Smooth muscle cell (in vitro differentiated cells): ENCODE data around the gene PSMG3. TPM values are rescaled to one million over a fixed set of nuclear protein-coding genes. Genes with fewer than 3 reads are reported as not detected.

Experiments used
- DNase-seq: peaks from one replicate; lab custom pipeline; 2025; ENCODE audit not compliant: unreplicated experiment; lab: John Stamatoyannopoulos, UW
- H2AFZ ChIP-seq: fragments of 200-600 bp; sonication (generic); 2 replicates; pipeline ENCODE4 v1.6.0; 2016; ENCODE audit warnings: antibody characterized with exemption, low read depth, mild to moderate bottlenecking
- H3F3A ChIP-seq: fragments of 200-600 bp; sonication (generic); 2 replicates; pipeline ENCODE4 v1.6.0; 2017; ENCODE audit warnings: antibody characterized with exemption, low read depth
- H3K27ac ChIP-seq: fragments of 200-600 bp; sonication (generic); 2 replicates; pipeline ENCODE4 v1.5.1; 2016; ENCODE audit warnings: low read depth, mild to moderate bottlenecking
- H3K27me3 ChIP-seq: fragments of 200-600 bp; sonication (generic); 2 replicates; pipeline ENCODE4 v1.6.1; 2016; ENCODE audit warnings: low read depth, mild to moderate bottlenecking
- H3K36me3 ChIP-seq: fragments of 200-600 bp; sonication (generic); 2 replicates; pipeline ENCODE4 v1.5.1; 2016; ENCODE audit warnings: low read depth
- H3K4me1 ChIP-seq: fragments of 200-600 bp; sonication (generic); 2 replicates; pipeline ENCODE4 v1.5.1; 2016; ENCODE audit warnings: low read depth
- H3K4me2 ChIP-seq: fragments of 200-600 bp; sonication (generic); 2 replicates; pipeline ENCODE4 v1.6.0; 2016; ENCODE audit warnings: mild to moderate bottlenecking
- H3K4me3 ChIP-seq: fragments of 200-600 bp; sonication (generic); 2 replicates; pipeline ENCODE4 v1.5.1; 2016; ENCODE audit warnings: mild to moderate bottlenecking
- H3K79me2 ChIP-seq: fragments of 200-600 bp; sonication (generic); 2 replicates; pipeline ENCODE4 v1.6.0; 2016; ENCODE audit warnings: low read depth, mild to moderate bottlenecking
- H3K9ac ChIP-seq: fragments of 200-600 bp; sonication (generic); 2 replicates; pipeline ENCODE4 v1.6.0; 2016; ENCODE audit warnings: low read depth
- H3K9me3 ChIP-seq: fragments of 200-600 bp; sonication (generic); replicated peaks from 2 replicates; pipeline ENCODE4 v1.5.1; 2016; ENCODE audit warnings: low read depth
- H4K20me1 ChIP-seq: fragments of 200-600 bp; sonication (generic); 2 replicates; pipeline ENCODE4 v1.6.0; 2016; ENCODE audit warnings: low read depth
- WGBS: methylation state at CpG from one replicate; pipeline ENCODE4 v1.1.7; 2016; ENCODE audit warnings: low lambda C conversion rate; 5-methylcytosine and 5-hydroxymethylcytosine counted together
- polyA plus RNA-seq: library from polyadenylated mRNA; unstranded; fragments of >200 nt; fragmentation: Nextera tagmentation; extraction: Ambion mirVana; gene quantifications from 2 replicates; pipeline ENCODE4 v1.2.1, GENCODE V29; 2016
- total RNA-seq: library from RNA; depleted of rRNA; stranded (reverse); fragments of >200 nt; gene quantifications from 2 replicates; pipeline ENCODE4 v1.2.3, GENCODE V29; 2014
- TF ChIP-seq, protein P1 (sequence below): fragments of 200-600 bp; sonication (generic); IDR thresholded peaks from 2 replicates; pipeline ENCODE4 v1.5.1; 2017; ENCODE audit warnings: borderline replicate concordance, mild to moderate bottlenecking, antibody characterized with exemption; ENCODE audit not compliant: insufficient read depth, poor library complexity, severe bottlenecking

The PSMG3 gene
- total and polyA plus RNA-seq, 2 experiments from 2014 or later = 24.5 to 45.3 TPM

DNA sequence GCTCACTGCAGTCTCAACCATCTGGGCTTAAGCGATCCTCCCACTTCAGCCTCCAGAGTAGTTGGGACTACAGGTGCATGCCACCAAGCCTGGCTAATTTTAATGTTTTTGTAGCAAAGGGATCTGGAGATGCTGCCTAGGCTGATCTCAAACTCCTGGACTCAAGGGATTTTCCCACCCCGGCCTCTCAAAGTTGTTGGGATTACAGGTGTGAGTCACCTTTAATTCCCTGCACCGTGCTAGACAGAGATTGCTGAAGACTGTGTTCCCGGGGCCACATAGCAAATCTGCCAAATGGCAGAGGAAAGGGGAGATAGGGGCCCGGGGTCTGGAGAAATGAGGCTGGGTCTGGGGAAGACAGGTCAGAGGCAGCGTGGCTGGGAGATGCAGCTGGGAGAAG, 20.6 kb upstream of the PSMG3 start:
- Histone ChIP-seq H3K4me3 (no peak overlapping the region), H3K27me3 (no peaks in the 10 kb centered on the region), H3K9ac (no peak overlapping the region), H4K20me1 (no peaks in the 10 kb centered on the region), H3K9me3 (no peaks in the 10 kb centered on the region), H3K4me1 (no peaks in the 10 kb centered on the region), H2AFZ (no peak overlapping the region), H3K4me2 (no peak overlapping the region), H3K79me2 (no peaks in the 10 kb centered on the region), H3K36me3 (no peaks in the 10 kb centered on the region), H3K27ac (no peak overlapping the region), H3F3A (no peaks in the 10 kb centered on the region)
- TF ChIP-seq, protein P1, sequence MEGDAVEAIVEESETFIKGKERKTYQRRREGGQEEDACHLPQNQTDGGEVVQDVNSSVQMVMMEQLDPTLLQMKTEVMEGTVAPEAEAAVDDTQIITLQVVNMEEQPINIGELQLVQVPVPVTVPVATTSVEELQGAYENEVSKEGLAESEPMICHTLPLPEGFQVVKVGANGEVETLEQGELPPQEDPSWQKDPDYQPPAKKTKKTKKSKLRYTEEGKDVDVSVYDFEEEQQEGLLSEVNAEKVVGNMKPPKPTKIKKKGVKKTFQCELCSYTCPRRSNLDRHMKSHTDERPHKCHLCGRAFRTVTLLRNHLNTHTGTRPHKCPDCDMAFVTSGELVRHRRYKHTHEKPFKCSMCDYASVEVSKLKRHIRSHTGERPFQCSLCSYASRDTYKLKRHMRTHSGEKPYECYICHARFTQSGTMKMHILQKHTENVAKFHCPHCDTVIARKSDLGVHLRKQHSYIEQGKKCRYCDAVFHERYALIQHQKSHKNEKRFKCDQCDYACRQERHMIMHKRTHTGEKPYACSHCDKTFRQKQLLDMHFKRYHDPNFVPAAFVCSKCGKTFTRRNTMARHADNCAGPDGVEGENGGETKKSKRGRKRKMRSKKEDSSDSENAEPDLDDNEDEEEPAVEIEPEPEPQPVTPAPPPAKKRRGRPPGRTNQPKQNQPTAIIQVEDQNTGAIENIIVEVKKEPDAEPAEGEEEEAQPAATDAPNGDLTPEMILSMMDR = no peak
- 55% methylated on average over 6 of the region's 6 CpGs for WGBS
- DNase-seq = no peak

DNA sequence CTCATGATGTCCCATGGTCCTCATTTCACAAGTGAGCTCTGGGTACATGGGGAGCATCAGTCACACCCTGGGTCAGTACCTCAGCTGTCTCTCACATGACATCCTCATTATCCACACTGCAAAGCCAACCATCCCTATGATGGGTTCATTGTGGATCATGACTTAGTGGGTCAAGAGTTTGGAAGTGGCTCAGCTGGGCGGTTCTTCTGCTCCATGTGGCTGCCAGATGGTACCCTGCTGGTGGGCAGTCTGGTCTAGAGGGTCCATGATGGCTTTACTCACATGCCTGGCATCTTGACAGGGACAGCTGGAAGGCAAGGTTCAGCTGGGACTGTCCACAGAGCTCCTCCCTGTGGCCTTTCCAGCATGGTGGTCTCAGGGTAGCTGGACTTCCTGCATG, 19.1 kb upstream of the PSMG3 start:
- H3K4me3 ChIP-seq = no peak overlapping the region
- DNase-seq = no peak
- H4K20me1 ChIP-seq = no peaks in the 10 kb centered on the region
- H3K36me3 ChIP-seq = no peaks in the 10 kb centered on the region
- no peak overlapping the region for H3K9ac ChIP-seq
- no peak overlapping the region for H3K4me2 ChIP-seq
- no peaks in the 10 kb centered on the region for H3K9me3 ChIP-seq
- 100% methylated on average over 1 of the region's 1 CpG for WGBS
- TF ChIP-seq, protein P1 = no peak
- H3F3A ChIP-seq = no peaks in the 10 kb centered on the region
- no peaks in the 10 kb centered on the region for H3K4me1 ChIP-seq
- H3K27ac ChIP-seq = no peak overlapping the region
- H3K27me3 ChIP-seq = no peaks in the 10 kb centered on the region
- H3K79me2 ChIP-seq = no peaks in the 10 kb centered on the region
- no peak overlapping the region for H2AFZ ChIP-seq

DNA sequence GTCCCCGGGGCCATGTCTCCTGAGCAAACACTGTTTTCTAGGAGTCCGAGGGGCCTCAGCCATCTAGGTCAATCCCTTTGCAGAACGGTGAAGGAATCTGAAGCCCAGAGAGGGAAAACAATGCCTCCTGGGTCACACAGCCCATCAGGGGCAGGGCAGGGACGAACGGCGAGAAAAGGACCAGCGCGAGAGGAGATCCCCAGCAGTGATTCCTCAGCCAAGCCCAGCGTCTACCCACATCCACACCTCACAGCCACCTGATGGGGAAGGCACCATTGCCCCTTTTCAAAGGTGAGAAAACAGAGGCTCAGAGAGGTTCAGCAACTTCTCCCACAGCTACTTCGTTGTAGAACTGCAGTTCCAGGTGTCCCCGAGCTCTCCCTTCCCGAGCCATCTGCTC, 17.9 kb upstream of the PSMG3 start:
- no peaks in the 10 kb centered on the region for H3K4me1 ChIP-seq
- no peaks in the 10 kb centered on the region for H3K79me2 ChIP-seq
- 91% methylated on average over 12 of the region's 12 CpGs for WGBS
- no peaks in the 10 kb centered on the region for H3K9me3 ChIP-seq
- no peaks in the 10 kb centered on the region for H3K27me3 ChIP-seq
- no peak overlapping the region for H2AFZ ChIP-seq
- no peaks in the 10 kb centered on the region for H3K36me3 ChIP-seq
- H3K4me2 ChIP-seq = no peak overlapping the region
- H3K27ac ChIP-seq = no peak overlapping the region
- TF ChIP-seq, protein P1 = no peak
- no peaks in the 10 kb centered on the region for H3F3A ChIP-seq
- H4K20me1 ChIP-seq = no peaks in the 10 kb centered on the region
- H3K9ac ChIP-seq = no peak overlapping the region
- H3K4me3 ChIP-seq = no peak overlapping the region
- DNase-seq = no peak

DNA sequence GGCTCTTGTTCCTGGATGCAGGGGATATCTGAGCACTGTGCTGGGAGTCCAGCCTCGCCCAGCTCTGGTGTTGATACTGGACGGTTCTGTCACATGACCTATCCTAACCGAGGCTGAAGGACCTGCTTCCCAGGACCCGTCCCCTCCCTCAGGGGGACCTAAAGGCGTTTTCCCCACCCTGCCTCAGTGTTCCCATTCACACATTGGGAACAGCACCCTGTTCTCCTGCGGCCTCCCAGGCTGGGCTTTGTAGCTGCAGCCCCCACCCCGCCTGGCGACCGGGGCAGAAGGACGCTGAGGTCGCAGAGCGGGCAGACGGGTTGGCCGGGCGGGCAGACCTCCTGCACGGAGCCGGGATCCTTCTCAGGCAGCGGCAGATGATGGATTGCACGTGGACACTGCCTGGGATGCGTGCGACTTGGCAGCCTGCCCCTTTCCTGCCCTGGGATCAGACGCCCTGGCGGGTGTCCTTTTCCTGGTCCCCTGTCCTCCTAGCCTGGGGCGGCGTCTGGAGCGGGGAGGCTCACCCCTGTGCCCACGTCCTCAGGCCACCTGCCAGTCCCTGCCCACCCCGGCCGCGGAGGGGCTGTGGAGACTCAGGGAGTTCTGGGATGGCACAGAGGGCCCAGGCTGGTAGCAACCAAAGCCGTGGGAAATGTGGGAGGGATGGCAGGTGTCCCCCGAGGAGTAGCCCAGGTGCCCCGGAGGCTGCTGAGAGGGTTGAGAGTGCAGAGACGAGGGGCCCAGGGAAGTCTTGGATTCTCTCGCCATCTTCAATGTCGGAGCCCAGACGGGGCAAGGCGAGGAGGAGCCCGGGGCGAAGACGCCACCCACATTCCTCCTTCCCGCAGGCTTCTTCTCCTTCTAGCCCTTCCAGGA, 17.2 kb upstream of the PSMG3 start:
- no peak overlapping the region for H3K27ac ChIP-seq
- no peak overlapping the region for H2AFZ ChIP-seq
- H3K27me3 ChIP-seq = no peaks in the 10 kb centered on the region
- no peaks in the 10 kb centered on the region for H3K36me3 ChIP-seq
- H3F3A ChIP-seq = no peaks in the 10 kb centered on the region
- no peak for DNase-seq
- TF ChIP-seq, protein P1 = no peak
- H3K4me1 ChIP-seq = no peaks in the 10 kb centered on the region
- H3K79me2 ChIP-seq = no peaks in the 10 kb centered on the region
- H3K4me2 ChIP-seq = no peak overlapping the region
- 94% methylated on average over 42 of the region's 42 CpGs for WGBS
- no peak overlapping the region for H3K4me3 ChIP-seq
- H3K9me3 ChIP-seq = no peaks in the 10 kb centered on the region
- H3K9ac ChIP-seq = no peak overlapping the region
- no peaks in the 10 kb centered on the region for H4K20me1 ChIP-seq
